Caki2 (cell line): ENCODE results near the gene ADK. TPM values are rescaled to one million over a fixed set of nuclear protein-coding genes. Genes with fewer than 3 reads are reported as not detected.

Experiments
- DNase-seq: peaks from one replicate; pipeline ENCODE4 v3.0.0-alpha.2; 2015; ENCODE audit warnings: low read depth
- in situ Hi-C: cut with HindIII; loops from 2 replicates; pipeline ENCODE4 v1.10.0; 2016; ENCODE audit warnings: low sequenced_read_pairs, low pct_unique_long_range_greater_than_20kb, mixed read lengths
- total RNA-seq: library from RNA; depleted of rRNA; stranded (reverse); fragments of >200 nt; shearing (Covaris generic); gene quantifications from 2 replicates; pipeline ENCODE4 v1.2.3, GENCODE V29; 2014; ENCODE audit warnings: low replicate concordance; rRNA removed

ADK gene
- total RNA-seq, 1 experiment from 2014 or later = 26.5 TPM

GRCh38 chr10:74738985-74739567 lies 588.1 kb downstream of the ADK start:
- in situ Hi-C loops = no loop called here
- no peak for DNase-seq

- in situ Hi-C loops = no loop called here
Observed at GRCh38 chr10:74743401-74743800, 592.4 kb downstream of the ADK start.

GRCh38 chr10:74745449-74745848 lies 594.4 kb downstream of the ADK start:
- in situ Hi-C loops = no loop called here
- no peak for DNase-seq

More at GRCh38 chr10:74743401-74743800, 592.4 kb downstream of the ADK start:
- no peak for DNase-seq

- in situ Hi-C loops = no loop called here
- no peak for DNase-seq
Observed at GRCh38 chr10:74746813-74747212, 595.8 kb downstream of the ADK start.

- DNase-seq = no peak
- in situ Hi-C loops = no loop called here
Observed at GRCh38 chr10:74748468-74749031, 597.5 kb downstream of the ADK start.

GRCh38 chr10:74750848-74751274 lies 599.8 kb downstream of the ADK start:
- no peak for DNase-seq
- in situ Hi-C loops = no loop called here

- in situ Hi-C loops = no loop called here
- no peak for DNase-seq
Observed at GRCh38 chr10:74752371-74753040, 601.5 kb downstream of the ADK start.

GRCh38 chr10:74753442-74754211 lies 602.6 kb downstream of the ADK start:
- DNase-seq = no peak
- in situ Hi-C loops = no loop called here

- no peak for DNase-seq
- in situ Hi-C loops = no loop called here
Observed at GRCh38 chr10:74754381-74754821, 603.4 kb downstream of the ADK start.

- DNase-seq = no peak
- in situ Hi-C loops = no loop called here
Observed at GRCh38 chr10:74755273-74755672, 604.3 kb downstream of the ADK start.

Other genes starting within 250 kb of the ADK start
- 27.6 and 31.4 TPM in 2 replicates for gene PLAU, start 240.1 kb upstream of the ADK start, total RNA-seq
- 95.8 and 96.6 TPM in 2 replicates for gene VCL, start 153.1 kb upstream of the ADK start, total RNA-seq
- 4.7 and 5.8 TPM in 2 replicates for gene AP3M1, start 393 bp upstream of the ADK start, total RNA-seq